ENCODE measurements around the gene SLC40A1. TPM values are rescaled to one million over a fixed set of nuclear protein-coding genes. Genes with fewer than 3 reads are reported as not detected.

The SLC40A1 gene
- total RNA-seq, 1 experiment from 2014 or later, result not detected

GRCh38 chr2:189524746-189525145 is 55.8 kb downstream of the SLC40A1 start:
- Mint-ChIP-seq H3K27me3 (ENCODE audit: low read depth) (no peaks in the 10 kb centered on the region), H3K4me1 (peaks cover 0 to 1% of the 10 kb centered on the region in 2 experiments; a peak in 2 of 4 replicates), H3K4me3 (no peak overlapping the region), H3K36me3 (ENCODE audit: insufficient read depth in 1 of 3, low read depth in 3 of 3) (no peaks in the 10 kb centered on the region), H3K9me3 (no peaks in the 10 kb centered on the region), H3K27ac (no peak overlapping the region)
- Histone ChIP-seq H3K18ac (ENCODE audit: insufficient read length, low read depth, low read length) (no peak overlapping the region), H4K8ac (replicated peaks; ENCODE audit: insufficient read length, low read depth, low read length) (no peak overlapping the region), H3K23me2 (ENCODE audit: insufficient read length, low read depth, low read length, poor library complexity, severe bottlenecking) (no peaks in the 10 kb centered on the region), H3T11ph (ENCODE audit: low read length) (no peak overlapping the region), H2BK5ac (ENCODE audit: insufficient read length, low read length) (no peak overlapping the region), H4K91ac (ENCODE audit: insufficient read length, low read depth, low read length) (no peak overlapping the region), H3K79me2 (ENCODE audit: insufficient read depth, low read length) (no peaks in the 10 kb centered on the region), H2BK12ac (ENCODE audit: insufficient read length, low read depth, low read length) (no peak overlapping the region), H3K9me3 (ENCODE audit: control insufficient read depth, low read depth, low read length) (no peaks in the 10 kb centered on the region), H3K79me1 (ENCODE audit: insufficient read depth, low read depth, low read length, poor library complexity, severe bottlenecking) (no peaks in the 10 kb centered on the region), H3K27ac (ENCODE audit: insufficient read length, low read depth, low read length) (no peak overlapping the region), H3K9ac (ENCODE audit: extremely low read depth, insufficient read length, low read length) (no peak overlapping the region), H2AFZ (ENCODE audit: low read length) (no peak overlapping the region), H2BK15ac (ENCODE audit: low read depth, low read length) (no peak overlapping the region), H4K20me1 (ENCODE audit: control insufficient read depth, insufficient read depth, insufficient read length) (no peaks in the 10 kb centered on the region), H3K4me2 (ENCODE audit: insufficient read depth, insufficient read length, low read length) (no peak overlapping the region), H2AK5ac (ENCODE audit: insufficient read length, low read length) (no peak overlapping the region), H4K5ac (ENCODE audit: insufficient read length, low read depth, low read length) (no peak overlapping the region), H3K4me1 (ENCODE audit: insufficient read depth, low read length) (no peaks in the 10 kb centered on the region), H2BK120ac (ENCODE audit: low read depth, low read length, poor library complexity, severe bottlenecking) (no peak overlapping the region), H2BK20ac (ENCODE audit: low read depth, low read length, poor library complexity, severe bottlenecking) (no peak overlapping the region), H3K14ac (ENCODE audit: insufficient read depth, low read length) (no peak overlapping the region), H3K56ac (ENCODE audit: insufficient read length, low read depth, low read length) (no peak overlapping the region), H3K4ac (ENCODE audit: low read depth, low read length) (no peak overlapping the region), H3K23ac (ENCODE audit: insufficient read length, low read depth, low read length) (no peak overlapping the region), H3K27me3 (ENCODE audit: insufficient read depth, low read length) (no peaks in the 10 kb centered on the region)
- DNase-seq, result no peak
- WGBS (ENCODE audit: extremely low coverage, insufficient read length, low lambda C conversion rate), result no CpG with 5 or more reads among the region's 4 CpGs
- TF ChIP-seq CTCF (conservative IDR thresholded peaks at IDR 0.05), result no peak
